ENCODE results near the gene SETD5. TPM values are rescaled to one million over a fixed set of nuclear protein-coding genes. Genes with fewer than 3 reads are reported as not detected.

Gene SETD5
- total RNA-seq, 3 donors from 2014 or later (not counting 1 experiment from before 2014, with no cell fraction given): 106 to 154 (median 140) TPM

DNA sequence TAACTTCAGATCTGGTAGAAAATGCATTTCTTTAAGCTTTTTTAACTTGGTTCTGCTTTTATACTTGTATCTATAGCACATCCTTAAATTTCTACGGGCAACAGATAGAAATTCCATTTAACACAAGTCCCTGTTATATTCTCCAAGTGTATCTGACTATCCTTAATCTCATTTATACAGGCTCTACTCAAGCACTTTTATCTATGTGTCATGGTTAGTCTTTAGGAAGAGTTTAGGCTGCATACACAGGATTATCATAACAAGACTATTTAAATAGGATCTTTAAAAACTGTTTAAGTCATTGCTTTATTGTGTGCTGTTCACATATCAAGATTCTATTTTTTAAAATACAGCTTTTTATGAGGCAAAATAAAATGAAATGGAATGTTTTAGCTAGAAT, 52.7 kb downstream of the SETD5 start:
- Mint-ChIP-seq H3K4me1 (peaks cover 20 to 22% of the 10 kb centered on the region in 2 donors), H3K9me3 (no peaks in the 10 kb centered on the region), H3K4me3 (no peak overlapping the region), H3K36me3 (peaks cover 40% of the 10 kb centered on the region), H3K27me3 (ENCODE audit: low read depth in 2 of 2) (no peaks in the 10 kb centered on the region), H3K27ac (peak overlapping the region; percentile 93 to 95)
- intact Hi-C loops (cut with micrococcal nuclease): no loop called here
- TF ChIP-seq, protein P1, sequence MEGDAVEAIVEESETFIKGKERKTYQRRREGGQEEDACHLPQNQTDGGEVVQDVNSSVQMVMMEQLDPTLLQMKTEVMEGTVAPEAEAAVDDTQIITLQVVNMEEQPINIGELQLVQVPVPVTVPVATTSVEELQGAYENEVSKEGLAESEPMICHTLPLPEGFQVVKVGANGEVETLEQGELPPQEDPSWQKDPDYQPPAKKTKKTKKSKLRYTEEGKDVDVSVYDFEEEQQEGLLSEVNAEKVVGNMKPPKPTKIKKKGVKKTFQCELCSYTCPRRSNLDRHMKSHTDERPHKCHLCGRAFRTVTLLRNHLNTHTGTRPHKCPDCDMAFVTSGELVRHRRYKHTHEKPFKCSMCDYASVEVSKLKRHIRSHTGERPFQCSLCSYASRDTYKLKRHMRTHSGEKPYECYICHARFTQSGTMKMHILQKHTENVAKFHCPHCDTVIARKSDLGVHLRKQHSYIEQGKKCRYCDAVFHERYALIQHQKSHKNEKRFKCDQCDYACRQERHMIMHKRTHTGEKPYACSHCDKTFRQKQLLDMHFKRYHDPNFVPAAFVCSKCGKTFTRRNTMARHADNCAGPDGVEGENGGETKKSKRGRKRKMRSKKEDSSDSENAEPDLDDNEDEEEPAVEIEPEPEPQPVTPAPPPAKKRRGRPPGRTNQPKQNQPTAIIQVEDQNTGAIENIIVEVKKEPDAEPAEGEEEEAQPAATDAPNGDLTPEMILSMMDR (IDR thresholded peaks at IDR 0.05): no peak
- no peak for ATAC-seq
- DNase-seq: no peak
- Histone ChIP-seq H3K36me3 (ENCODE audit: control insufficient read depth, insufficient read depth, low read length) (peaks cover 86% of the 10 kb centered on the region), H3K4me3 (ENCODE audit: low read length) (no peak overlapping the region), H3K4me1 (ENCODE audit: control insufficient read depth, insufficient read depth, low read length) (no peaks in the 10 kb centered on the region), H3K27ac (ENCODE audit: low read length) (no peak overlapping the region), H3K27me3 (ENCODE audit: control insufficient read depth, insufficient read depth, low read length) (no peaks in the 10 kb centered on the region), H3K9me3 (ENCODE audit: control insufficient read depth, insufficient read depth, low read length) (no peaks in the 10 kb centered on the region)
- WGBS (ENCODE audit: insufficient coverage): 100% methylated on average over 1 of the region's 1 CpG

DNA sequence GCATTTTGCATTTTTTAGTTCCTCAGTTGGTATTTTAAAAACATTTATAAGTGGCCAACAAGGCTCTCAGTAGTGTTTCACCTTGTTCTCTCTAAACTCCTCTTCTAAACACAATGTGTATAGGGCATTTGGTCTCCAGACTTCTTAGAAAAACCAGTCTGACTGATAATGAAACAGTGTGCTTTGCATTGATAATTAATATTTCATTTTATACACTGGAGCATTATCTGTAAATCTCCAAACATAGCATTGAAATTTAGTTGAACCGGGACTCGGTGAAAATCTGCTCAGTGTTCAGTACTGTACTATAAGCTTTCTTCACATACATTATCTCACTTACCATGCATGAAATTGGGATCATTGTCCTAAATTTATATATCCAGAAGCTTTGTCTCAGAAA, 53.6 kb downstream of the SETD5 start:
- H3K4me1 ChIP-seq (ENCODE audit: control insufficient read depth, insufficient read depth, low read length): no peaks in the 10 kb centered on the region
- Mint-ChIP-seq H3K9me3 (no peaks in the 10 kb centered on the region), H3K36me3 (peaks cover 37% of the 10 kb centered on the region), H3K4me1 (peaks cover 20 to 22% of the 10 kb centered on the region in 2 donors), H3K27me3 (ENCODE audit: low read depth in 2 of 2) (no peaks in the 10 kb centered on the region), H3K27ac (peak overlapping the region; percentile 93 to 95), H3K4me3 (no peak overlapping the region)
- peaks cover 89% of the 10 kb centered on the region for H3K36me3 ChIP-seq (ENCODE audit: control insufficient read depth, insufficient read depth, low read length)
- no peaks in the 10 kb centered on the region for H3K9me3 ChIP-seq (ENCODE audit: control insufficient read depth, insufficient read depth, low read length)
- 100% methylated on average over 2 of the region's 2 CpGs for WGBS (ENCODE audit: insufficient coverage)
- intact Hi-C loops (cut with micrococcal nuclease): no loop called here
- no peak for ATAC-seq
- TF ChIP-seq, protein P1 (IDR thresholded peaks at IDR 0.05): no peak
- no peaks in the 10 kb centered on the region for H3K27me3 ChIP-seq (ENCODE audit: control insufficient read depth, insufficient read depth, low read length)
- peak overlapping the region; percentile 29 for H3K27ac ChIP-seq (ENCODE audit: low read length)
- no peak overlapping the region for H3K4me3 ChIP-seq (ENCODE audit: low read length)
- DNase-seq: no peak

DNA sequence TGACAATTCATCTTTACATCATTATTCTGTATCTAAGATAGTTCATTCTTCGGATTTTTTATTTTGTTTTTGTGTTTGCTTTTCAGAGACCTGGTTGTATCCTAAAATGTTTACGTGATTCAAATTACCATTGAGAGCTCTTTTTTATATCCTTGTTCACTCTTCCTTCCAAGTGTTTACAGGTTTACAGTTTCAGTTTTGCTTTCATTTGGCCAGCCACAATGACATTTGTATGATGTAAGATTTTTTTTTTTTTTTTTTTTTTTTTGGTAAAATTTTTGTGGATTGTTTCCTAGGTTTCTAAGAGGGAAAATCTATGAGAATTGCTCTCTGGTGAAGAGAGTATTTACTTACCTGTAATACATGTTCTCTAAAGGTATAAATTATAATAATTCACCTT, 55.0 kb downstream of the SETD5 start:
- Mint-ChIP-seq H3K4me3 (peak overlapping the region; percentile 50), H3K4me1 (peaks cover 20 to 22% of the 10 kb centered on the region in 2 donors), H3K36me3 (peaks cover 37% of the 10 kb centered on the region), H3K9me3 (no peaks in the 10 kb centered on the region), H3K27me3 (ENCODE audit: low read depth in 2 of 2) (no peaks in the 10 kb centered on the region), H3K27ac (peak overlapping the region; percentile 93 to 95)
- peak overlapping the region; percentile 72 for H3K27ac ChIP-seq (ENCODE audit: low read length)
- WGBS (ENCODE audit: insufficient coverage): 80% methylated on average over 1 of the region's 2 CpGs
- intact Hi-C loops (cut with micrococcal nuclease): loop anchor here (2.0 kb wide), 1 partner anchor 54 kb away; no protein-coding TSS in a partner anchor
- H3K27me3 ChIP-seq (ENCODE audit: control insufficient read depth, insufficient read depth, low read length): no peaks in the 10 kb centered on the region
- ATAC-seq: peak in 2 of 3 donors; percentile 50 to 76
- H3K36me3 ChIP-seq (ENCODE audit: control insufficient read depth, insufficient read depth, low read length): peaks cover 80% of the 10 kb centered on the region
- no peaks in the 10 kb centered on the region for H3K9me3 ChIP-seq (ENCODE audit: control insufficient read depth, insufficient read depth, low read length)
- H3K4me1 ChIP-seq (ENCODE audit: control insufficient read depth, insufficient read depth, low read length): no peaks in the 10 kb centered on the region
- TF ChIP-seq, protein P1 (IDR thresholded peaks at IDR 0.05): no peak
- H3K4me3 ChIP-seq (ENCODE audit: low read length): no peak overlapping the region
- DNase-seq: peak in 1 of 2 donors; percentile 48

DNA sequence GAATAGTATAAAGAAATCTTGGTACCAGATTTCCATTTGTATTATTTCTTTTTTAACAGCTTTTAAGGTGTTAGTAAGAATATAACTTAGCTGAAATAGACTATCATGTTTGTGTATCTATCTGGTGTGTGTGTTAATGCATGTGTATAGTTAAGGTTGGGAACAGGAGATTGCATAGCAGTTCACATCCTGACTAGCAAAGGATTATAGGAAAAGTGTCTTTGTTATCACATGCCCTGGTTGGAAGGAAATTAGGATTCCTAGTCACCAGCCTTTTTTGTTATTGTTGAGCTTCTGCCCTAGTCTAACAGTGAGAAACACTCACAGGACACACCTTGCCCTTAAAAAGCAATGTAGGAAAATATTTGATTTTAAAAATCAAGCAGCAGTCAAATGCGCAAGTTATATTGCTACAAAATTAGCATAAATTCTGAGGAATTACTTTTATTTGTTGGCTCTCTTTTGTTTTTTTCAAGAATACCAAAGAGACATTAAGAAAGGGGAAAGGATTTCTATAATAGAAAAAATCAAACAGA, 58.2 kb downstream of the SETD5 start:
- no peak overlapping the region for H3K4me3 ChIP-seq (ENCODE audit: low read length)
- Mint-ChIP-seq H3K9me3 (no peaks in the 10 kb centered on the region), H3K36me3 (peaks cover 14% of the 10 kb centered on the region), H3K4me3 (no peak overlapping the region), H3K4me1 (peaks cover 16% of the 10 kb centered on the region in 2 donors), H3K27me3 (ENCODE audit: low read depth in 2 of 2) (no peaks in the 10 kb centered on the region), H3K27ac (no peak overlapping the region)
- no peak overlapping the region for H3K27ac ChIP-seq (ENCODE audit: low read length)
- 100% methylated on average over 1 of the region's 1 CpG for WGBS (ENCODE audit: insufficient coverage)
- H3K27me3 ChIP-seq (ENCODE audit: control insufficient read depth, insufficient read depth, low read length): no peaks in the 10 kb centered on the region
- DNase-seq (no peak), ATAC-seq (no peak)
- H3K36me3 ChIP-seq (ENCODE audit: control insufficient read depth, insufficient read depth, low read length): peaks cover 69% of the 10 kb centered on the region
- TF ChIP-seq, protein P1 (IDR thresholded peaks at IDR 0.05): no peak
- H3K4me1 ChIP-seq (ENCODE audit: control insufficient read depth, insufficient read depth, low read length): no peaks in the 10 kb centered on the region
- H3K9me3 ChIP-seq (ENCODE audit: control insufficient read depth, insufficient read depth, low read length): no peaks in the 10 kb centered on the region
- intact Hi-C loops (cut with micrococcal nuclease): no loop called here
